ENCODE results near the gene TBC1D4. TPM values are rescaled to one million over a fixed set of nuclear protein-coding genes. Genes with fewer than 3 reads are reported as not detected.

The TBC1D4 gene
- total RNA-seq, 2 donors from 2014 or later, result 2.9 to 7.2 TPM

DNA sequence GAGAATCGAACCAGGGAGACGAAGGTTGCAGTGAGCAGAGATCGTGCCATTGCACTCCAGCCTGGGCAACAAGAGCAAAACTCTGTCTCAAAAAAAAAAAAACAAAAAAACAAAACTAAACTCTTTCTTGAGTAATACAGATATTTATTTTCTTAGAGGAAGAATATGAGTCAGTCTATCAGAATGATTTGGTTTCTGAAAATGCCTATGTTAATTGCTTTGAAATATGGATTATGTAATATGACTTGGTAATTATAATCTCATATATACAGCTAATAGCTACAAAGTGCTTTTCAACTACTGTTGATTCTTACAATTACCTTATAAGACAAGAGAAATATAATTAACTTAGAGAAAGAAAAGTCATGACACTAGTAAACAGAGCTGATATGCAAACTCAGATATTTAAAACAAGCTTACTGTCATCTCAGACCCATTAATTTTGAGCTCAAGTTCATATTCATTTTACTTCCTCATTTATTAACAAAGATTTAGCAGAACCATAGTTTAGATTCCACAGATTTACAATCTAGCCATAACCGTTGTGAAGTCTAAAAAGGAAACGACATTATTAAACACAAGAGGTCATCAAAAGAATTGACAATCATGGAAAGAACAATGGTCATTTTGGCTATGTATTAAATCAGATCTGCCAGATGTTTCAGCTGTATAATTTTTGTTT is 88.0 kb downstream of the TBC1D4 start:
- ATAC-seq (no peak), DNase-seq (ENCODE audit: low spot score) (no peak)
- peaks cover 0 to 3% of the 10 kb centered on the region in 2 donors for H3K4me1 Mint-ChIP-seq (ENCODE audit: low read depth in 2 of 2)
- H3K4me3 Mint-ChIP-seq, result no peak overlapping the region
- no peaks in the 10 kb centered on the region for H3K9me3 Mint-ChIP-seq
- H3K27me3 Mint-ChIP-seq, result no peaks in the 10 kb centered on the region
- no peak overlapping the region for H3K27ac Mint-ChIP-seq
- H3K36me3 Mint-ChIP-seq, result no peaks in the 10 kb centered on the region

DNA sequence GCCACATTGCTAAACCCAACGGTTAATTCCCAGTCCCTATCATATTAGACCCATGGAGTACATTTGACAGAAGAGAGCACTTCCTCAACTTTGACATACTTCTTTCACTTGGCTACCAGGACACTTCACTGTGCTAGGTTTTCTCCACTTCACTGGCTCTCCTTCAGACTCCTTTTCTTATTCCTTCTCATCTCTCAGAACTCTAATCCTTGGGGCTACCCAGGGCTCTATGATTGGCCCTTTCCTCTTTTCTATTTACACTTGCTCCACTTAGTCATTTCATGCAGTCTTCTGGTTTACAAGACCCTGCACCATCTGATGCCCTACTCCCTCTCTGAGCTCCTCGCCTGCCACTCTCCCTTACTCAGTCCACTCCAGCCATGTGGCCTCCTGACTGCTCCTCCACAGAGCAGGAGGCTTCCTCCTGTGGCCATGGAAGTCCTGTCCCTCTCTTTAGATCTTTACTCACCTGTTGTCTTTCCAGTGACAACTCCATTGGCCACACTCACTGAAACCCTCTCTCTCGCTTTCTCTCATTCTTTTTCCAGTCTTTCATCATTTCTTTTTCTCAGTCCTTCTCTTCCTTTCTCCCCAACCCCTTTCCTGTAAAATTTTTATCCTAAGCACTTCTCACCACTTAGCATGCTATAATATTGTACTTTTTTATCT is 90.4 kb downstream of the TBC1D4 start:
- no peaks in the 10 kb centered on the region for H3K27me3 Mint-ChIP-seq
- DNase-seq (ENCODE audit: low spot score), result no peak
- H3K4me1 Mint-ChIP-seq (ENCODE audit: low read depth in 2 of 2), result peaks cover 0 to 3% of the 10 kb centered on the region in 2 donors
- no peaks in the 10 kb centered on the region for H3K36me3 Mint-ChIP-seq
- H3K27ac Mint-ChIP-seq, result no peak overlapping the region
- ATAC-seq, result peak; percentile 44 to 45
- no peaks in the 10 kb centered on the region for H3K9me3 Mint-ChIP-seq
- no peak overlapping the region for H3K4me3 Mint-ChIP-seq

DNA sequence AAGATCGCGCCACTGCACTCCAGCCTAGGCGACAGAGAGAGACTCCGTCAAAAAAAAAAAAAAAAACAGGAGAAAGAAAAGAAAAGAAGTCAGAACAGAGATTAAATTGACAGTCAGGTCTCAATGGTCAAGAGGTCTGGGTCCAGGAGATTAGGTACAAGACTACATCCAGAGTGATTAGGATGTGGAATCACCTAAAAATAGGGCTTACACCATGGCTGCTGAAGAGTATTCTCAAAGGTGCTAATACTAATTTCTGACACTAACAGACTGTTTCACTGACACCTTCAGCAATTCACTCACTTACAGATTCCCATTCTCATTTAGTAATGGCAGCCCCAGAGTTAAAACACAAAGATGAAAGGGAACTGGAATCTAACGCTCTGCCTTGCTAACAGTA is 91.7 kb downstream of the TBC1D4 start:
- DNase-seq (ENCODE audit: low spot score) (no peak), ATAC-seq (no peak)
- Mint-ChIP-seq H3K4me1 (ENCODE audit: low read depth in 2 of 2) (peaks cover 0 to 2% of the 10 kb centered on the region in 2 donors), H3K36me3 (no peaks in the 10 kb centered on the region), H3K27me3 (no peaks in the 10 kb centered on the region), H3K27ac (no peak overlapping the region), H3K4me3 (no peak overlapping the region), H3K9me3 (no peaks in the 10 kb centered on the region)

DNA sequence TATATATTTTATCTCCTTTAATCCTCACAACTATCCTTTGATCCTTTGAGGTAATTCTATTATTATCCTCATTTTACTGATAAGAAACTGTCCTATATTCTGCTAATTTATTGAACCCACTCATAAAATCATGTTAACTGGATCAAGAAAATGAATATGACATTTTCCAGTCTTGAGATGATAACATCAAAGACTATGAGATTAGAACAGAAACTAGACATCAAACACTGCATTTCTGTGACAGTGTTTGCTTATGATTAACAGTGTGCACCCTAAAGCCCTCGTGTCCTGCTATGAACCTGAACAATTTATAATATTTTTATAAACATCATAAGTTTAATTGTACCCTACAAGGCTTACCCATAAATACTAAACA is 96.3 kb downstream of the TBC1D4 start:
- Mint-ChIP-seq H3K4me3 (no peak overlapping the region), H3K36me3 (no peaks in the 10 kb centered on the region), H3K4me1 (ENCODE audit: low read depth in 2 of 2) (no peaks in the 10 kb centered on the region), H3K27me3 (peaks cover 0 to 4% of the 10 kb centered on the region in 2 donors), H3K27ac (no peak overlapping the region), H3K9me3 (no peaks in the 10 kb centered on the region)
- ATAC-seq (no peak), DNase-seq (ENCODE audit: low spot score) (no peak)

DNA sequence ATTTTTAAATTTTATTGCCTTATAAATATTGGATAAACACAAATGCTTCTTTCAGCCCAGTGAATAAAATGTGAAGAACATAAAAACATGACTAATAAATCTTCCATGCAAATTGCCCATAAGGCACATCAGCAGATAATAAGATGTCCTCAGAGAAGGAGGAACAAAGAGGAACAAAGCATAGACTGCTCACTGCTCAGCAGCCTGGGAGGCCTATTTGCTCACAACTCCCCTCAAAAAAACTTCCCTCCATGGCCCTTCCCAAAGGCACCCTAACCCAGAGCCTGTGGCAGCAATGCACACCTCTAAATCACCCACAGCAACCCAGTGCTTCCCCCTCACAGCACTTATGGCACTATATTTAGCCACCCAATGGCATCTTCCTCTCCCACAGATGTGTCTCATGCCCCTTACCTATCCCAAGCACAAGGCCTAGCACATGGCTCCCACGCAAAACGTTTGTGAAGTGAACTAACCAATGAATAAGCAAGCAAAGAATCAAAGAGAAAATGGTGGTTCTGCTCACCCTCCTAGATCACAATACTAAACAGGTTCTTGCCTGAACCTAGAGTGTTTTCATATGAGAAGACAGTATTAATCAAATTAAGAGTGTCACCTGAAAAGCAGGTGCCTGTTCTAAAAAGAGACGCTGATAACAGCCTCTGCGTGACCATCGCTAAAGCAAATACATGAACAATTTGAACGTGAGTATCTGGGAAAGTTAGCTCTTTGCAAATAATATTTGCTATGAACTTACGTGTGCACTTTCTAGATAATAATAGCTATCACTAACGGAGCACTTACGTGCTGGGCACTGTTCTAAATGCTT is 96.9 kb downstream of the TBC1D4 start:
- H3K4me3 Mint-ChIP-seq, result no peak overlapping the region
- ATAC-seq, result no peak
- no peak overlapping the region for H3K27ac Mint-ChIP-seq
- DNase-seq (ENCODE audit: low spot score), result no peak
- H3K4me1 Mint-ChIP-seq (ENCODE audit: low read depth in 2 of 2), result no peaks in the 10 kb centered on the region
- H3K36me3 Mint-ChIP-seq, result no peaks in the 10 kb centered on the region
- no peaks in the 10 kb centered on the region for H3K9me3 Mint-ChIP-seq
- H3K27me3 Mint-ChIP-seq, result peaks cover 0 to 4% of the 10 kb centered on the region in 2 donors

DNA sequence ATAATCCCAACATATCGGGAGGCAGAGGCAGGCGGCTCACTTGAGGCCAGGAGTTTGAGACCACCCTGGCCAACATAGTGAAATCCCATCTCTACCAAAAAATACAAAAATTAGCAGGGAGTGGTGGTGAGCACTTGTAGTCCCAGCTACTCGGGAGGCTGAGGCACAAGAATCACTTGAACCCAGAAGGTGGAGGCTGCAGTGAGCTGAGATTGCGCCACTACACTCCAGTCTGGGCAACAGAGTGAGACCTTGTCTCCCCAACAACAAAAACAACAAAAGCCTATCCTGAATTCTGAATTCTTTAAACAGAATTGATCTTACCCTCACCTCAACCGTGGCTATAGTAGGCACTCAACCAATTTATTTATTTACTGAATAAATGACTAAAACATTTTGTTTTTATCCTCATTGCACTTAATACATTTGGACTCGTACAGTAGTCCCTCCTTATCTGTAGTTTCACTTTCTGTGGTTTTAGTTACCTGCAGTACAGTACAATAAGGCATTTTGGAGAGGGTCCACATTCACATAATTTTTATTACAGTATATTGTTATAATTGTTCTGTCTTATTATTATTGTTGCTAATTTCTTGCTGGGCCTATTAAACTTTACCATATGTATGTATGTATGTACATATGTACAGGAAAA is 98.8 kb downstream of the TBC1D4 start:
- Mint-ChIP-seq H3K9me3 (no peaks in the 10 kb centered on the region), H3K27ac (no peak overlapping the region), H3K27me3 (peaks cover 0 to 4% of the 10 kb centered on the region in 2 donors), H3K4me3 (no peak overlapping the region), H3K4me1 (ENCODE audit: low read depth in 2 of 2) (no peaks in the 10 kb centered on the region), H3K36me3 (no peaks in the 10 kb centered on the region)
- ATAC-seq (no peak), DNase-seq (ENCODE audit: low spot score) (no peak)

DNA sequence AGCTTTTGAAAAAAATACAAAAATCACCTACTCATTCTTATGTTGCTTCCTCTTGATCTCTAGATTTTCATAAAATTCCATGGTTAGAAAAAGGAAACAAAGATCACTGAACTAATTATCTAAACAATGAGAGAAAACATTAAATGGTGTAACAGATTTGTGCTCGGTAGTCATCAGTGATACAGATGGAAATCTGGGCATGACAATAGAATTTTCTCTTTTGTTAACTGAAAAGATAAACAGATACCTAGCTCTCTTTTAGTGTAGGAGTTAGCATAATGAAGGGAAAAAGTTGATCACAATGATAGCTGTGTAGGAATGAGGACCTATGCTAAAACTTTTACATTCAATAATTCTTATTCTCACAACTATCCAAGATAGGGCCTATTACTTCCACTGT is 103.7 kb downstream of the TBC1D4 start:
- ATAC-seq (no peak), DNase-seq (ENCODE audit: low spot score) (no peak)
- Mint-ChIP-seq H3K36me3 (no peaks in the 10 kb centered on the region), H3K4me3 (no peak overlapping the region), H3K9me3 (no peaks in the 10 kb centered on the region), H3K27me3 (peaks cover 0 to 4% of the 10 kb centered on the region in 2 donors), H3K27ac (no peak overlapping the region), H3K4me1 (ENCODE audit: low read depth in 2 of 2) (no peaks in the 10 kb centered on the region)

DNA sequence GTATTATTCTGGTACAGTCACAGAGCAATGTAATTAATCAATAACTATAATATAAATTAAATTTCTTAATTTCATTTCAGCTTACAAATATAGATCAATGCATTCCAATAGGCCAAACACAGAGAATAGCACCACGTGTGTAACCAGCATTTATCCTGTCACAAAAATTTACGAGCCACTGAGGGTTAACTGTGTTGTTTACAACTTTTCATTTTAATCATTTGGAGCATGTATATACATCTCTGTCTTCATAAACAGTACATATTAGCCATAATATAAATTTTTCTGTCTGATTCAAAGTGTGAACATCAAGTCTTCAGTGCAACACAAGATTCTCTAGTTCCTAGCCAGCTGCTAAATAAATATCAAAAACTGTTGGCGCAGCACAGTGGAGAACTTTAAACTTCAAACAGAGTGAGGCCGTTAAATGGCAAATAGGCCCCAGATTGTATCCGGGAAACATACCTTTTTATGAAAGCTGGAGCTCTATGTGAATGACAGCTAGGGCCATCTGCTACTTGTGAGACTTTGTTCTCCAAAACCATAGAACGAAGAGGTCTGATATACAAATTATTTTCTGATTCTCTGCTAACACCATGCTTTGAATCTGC is 105.1 kb downstream of the TBC1D4 start:
- Mint-ChIP-seq H3K4me1 (ENCODE audit: low read depth in 2 of 2) (no peaks in the 10 kb centered on the region), H3K9me3 (no peaks in the 10 kb centered on the region), H3K4me3 (no peak overlapping the region), H3K27ac (no peak overlapping the region), H3K27me3 (peaks cover 0 to under 1% of the 10 kb centered on the region in 2 donors), H3K36me3 (no peaks in the 10 kb centered on the region)
- DNase-seq (ENCODE audit: low spot score) (no peak), ATAC-seq (no peak)

DNA sequence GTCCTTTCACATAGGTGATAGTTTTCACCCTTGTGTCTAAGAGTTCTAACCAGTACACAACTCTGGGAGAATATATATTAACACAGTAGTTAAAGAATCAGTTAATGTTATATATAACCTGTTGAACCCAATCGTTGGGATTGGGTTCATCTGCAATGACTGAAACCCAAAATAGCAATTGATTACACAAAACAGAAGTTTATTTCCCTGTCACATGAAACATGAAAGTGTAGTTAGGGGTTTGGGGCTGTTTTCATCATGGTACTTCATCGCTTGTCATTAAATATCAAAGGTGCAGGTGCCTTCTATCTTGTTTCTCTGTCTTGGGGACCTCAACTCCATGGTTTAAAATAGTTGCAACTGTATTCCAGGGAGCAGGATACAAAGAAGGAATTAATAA is 106.6 kb downstream of the TBC1D4 start:
- no peaks in the 10 kb centered on the region for H3K9me3 Mint-ChIP-seq
- H3K4me1 Mint-ChIP-seq (ENCODE audit: low read depth in 2 of 2), result no peaks in the 10 kb centered on the region
- ATAC-seq (no peak), DNase-seq (ENCODE audit: low spot score) (no peak)
- H3K27ac Mint-ChIP-seq, result no peak overlapping the region
- no peaks in the 10 kb centered on the region for H3K36me3 Mint-ChIP-seq
- H3K4me3 Mint-ChIP-seq, result no peak overlapping the region
- H3K27me3 Mint-ChIP-seq, result no peaks in the 10 kb centered on the region

DNA sequence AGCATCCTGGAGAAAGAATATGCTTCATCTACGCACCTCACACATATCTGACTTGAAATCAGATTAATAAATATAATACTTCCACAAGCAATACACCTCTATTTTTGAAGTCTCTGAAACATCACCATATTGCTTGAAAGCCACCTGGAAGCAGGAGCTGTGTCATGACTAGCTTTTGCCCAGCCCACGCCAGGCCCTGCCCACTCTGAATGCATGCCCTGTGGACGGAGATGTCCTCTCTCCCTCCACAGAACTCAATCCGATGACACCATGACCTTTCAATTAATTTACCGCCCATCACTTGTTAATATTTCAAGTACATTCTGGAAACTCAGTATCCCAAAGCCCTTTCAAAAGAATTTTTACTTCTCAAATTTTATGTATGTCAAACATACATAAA is 108.0 kb downstream of the TBC1D4 start:
- DNase-seq (ENCODE audit: low spot score), result no peak
- Mint-ChIP-seq H3K36me3 (no peaks in the 10 kb centered on the region), H3K4me3 (no peak overlapping the region), H3K27ac (no peak overlapping the region), H3K4me1 (ENCODE audit: low read depth in 2 of 2) (peaks cover 0 to 2% of the 10 kb centered on the region in 2 donors), H3K27me3 (no peaks in the 10 kb centered on the region), H3K9me3 (no peaks in the 10 kb centered on the region)
- ATAC-seq, result no peak

DNA sequence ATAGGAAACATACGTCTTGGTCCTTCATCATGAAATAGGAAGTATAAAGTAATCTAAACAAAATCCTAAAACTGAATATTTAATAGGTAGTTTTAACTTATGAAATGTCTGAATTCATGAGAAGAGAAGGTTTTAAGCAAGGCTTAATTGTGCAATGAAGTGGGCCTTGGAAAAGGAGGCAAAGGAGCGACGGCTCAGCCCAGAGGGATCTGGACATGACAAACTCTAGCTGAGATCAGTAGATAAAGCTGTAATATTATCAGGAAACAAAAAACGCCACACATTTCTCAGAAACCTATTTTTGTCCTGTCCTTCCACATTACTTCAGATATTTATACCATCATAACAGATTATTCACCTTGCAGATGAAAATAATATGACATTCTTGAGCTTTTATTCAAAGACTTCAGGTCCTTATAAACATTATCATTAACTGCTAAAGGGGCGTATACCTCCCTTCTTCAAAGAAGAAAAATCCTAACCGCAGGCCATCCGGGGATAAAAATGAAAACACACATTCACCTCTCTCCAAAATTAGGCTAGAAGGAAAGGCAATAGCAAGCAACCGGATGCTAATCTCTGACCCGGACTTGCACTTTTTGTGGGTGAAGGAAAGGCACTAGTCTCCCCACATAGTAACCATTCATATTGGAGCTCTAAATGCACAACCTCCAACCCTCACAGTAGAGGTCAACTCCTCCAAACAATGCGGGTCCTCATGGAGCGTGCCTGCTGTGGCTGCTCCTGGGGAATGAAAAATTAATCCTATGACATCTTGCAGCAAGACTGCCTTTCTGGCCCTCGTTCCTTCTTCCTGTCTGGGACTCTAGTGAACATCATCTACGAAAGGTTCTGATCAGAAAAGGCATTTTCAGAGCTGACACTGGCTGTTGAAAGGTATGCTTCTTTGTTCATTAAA is 108.8 kb downstream of the TBC1D4 start:
- Mint-ChIP-seq H3K27me3 (no peaks in the 10 kb centered on the region), H3K4me1 (ENCODE audit: low read depth in 2 of 2) (peaks cover 0 to 10% of the 10 kb centered on the region in 2 donors), H3K9me3 (no peaks in the 10 kb centered on the region), H3K4me3 (no peak overlapping the region), H3K27ac (no peak overlapping the region), H3K36me3 (no peaks in the 10 kb centered on the region)
- no peak for ATAC-seq
- no peak for DNase-seq (ENCODE audit: low spot score)

DNA sequence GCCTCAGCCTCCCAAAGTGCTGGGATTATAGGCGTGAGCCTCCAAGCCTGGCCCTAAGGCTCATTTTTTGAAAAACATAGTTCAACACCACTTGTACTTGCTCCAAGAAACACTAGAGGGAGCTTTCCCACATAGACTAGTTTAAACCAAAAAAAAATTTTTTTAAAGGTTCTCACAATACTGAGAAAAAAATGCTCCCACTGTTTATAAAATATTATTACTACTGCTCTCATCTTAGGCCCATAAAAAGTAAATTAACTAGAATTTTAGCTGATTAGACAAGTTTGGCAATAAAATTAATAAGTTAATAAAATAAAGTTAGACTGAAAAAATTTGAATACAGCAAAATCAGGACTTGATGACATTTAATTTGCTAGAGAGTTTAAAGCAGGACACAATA is 109.5 kb downstream of the TBC1D4 start:
- no peaks in the 10 kb centered on the region for H3K36me3 Mint-ChIP-seq
- DNase-seq (ENCODE audit: low spot score), result no peak

DNA sequence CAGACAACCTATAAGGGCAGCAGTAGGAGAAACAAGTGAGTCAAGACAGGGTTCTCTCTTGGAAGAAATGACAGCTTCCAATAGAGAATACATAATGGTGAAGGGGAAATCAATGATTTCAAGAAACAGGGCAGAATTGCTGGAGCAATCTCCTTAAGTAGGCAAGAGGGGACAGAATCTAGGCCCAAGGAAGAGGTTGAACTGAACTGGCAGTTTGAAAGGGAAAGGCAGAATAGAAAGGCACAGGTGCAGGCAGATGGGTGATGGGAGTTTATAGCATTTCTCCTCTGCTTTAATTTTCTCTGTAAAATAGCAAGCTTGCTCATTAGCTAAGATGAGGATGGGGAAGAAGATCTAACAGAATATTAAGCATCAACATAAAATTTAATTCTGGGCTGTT is 110.8 kb downstream of the TBC1D4 start:
- no peak for ATAC-seq
- Mint-ChIP-seq H3K4me3 (no peak overlapping the region), H3K27ac (no peak overlapping the region), H3K9me3 (no peaks in the 10 kb centered on the region), H3K36me3 (no peaks in the 10 kb centered on the region), H3K4me1 (ENCODE audit: low read depth in 2 of 2) (peaks cover 4 to 18% of the 10 kb centered on the region in 2 donors), H3K27me3 (no peaks in the 10 kb centered on the region)
- DNase-seq (ENCODE audit: low spot score), result no peak

More for the DNA sequence above, 109.5 kb downstream of the TBC1D4 start:
- Mint-ChIP-seq H3K9me3 (no peaks in the 10 kb centered on the region), H3K27ac (peak overlapping the region in 1 of 2 donors; percentile 26), H3K27me3 (no peaks in the 10 kb centered on the region), H3K4me1 (ENCODE audit: low read depth in 2 of 2) (peaks cover 0 to 11% of the 10 kb centered on the region in 2 donors), H3K4me3 (no peak overlapping the region)
- ATAC-seq, result peak; percentile 57 to 66

Data from natural killer cell treated with Interleukin-12 subunit alpha and Interleukin-12 subunit beta and Interleukin-15 and Interleukin-18, amount 100 ng/mL, for 72 hours (primary cell).